ENCODE data around the gene KCNT2. TPM values are rescaled to one million over a fixed set of nuclear protein-coding genes. Genes with fewer than 3 reads are reported as not detected.
"Not testable (repeated sequence)": the region's sequence is repeated elsewhere in the genome, so short reads cannot be mapped to it uniquely, and the experiment has no call there.

The KCNT2 gene
- total RNA-seq, 1 donor from 2014 or later, result under 0.01 TPM

GRCh38 chr1:196515904-196516303 lies 92.3 kb downstream of the KCNT2 start:
- DNase-seq (ENCODE audit: low read depth in 2 of 2), result no peak

DNA sequence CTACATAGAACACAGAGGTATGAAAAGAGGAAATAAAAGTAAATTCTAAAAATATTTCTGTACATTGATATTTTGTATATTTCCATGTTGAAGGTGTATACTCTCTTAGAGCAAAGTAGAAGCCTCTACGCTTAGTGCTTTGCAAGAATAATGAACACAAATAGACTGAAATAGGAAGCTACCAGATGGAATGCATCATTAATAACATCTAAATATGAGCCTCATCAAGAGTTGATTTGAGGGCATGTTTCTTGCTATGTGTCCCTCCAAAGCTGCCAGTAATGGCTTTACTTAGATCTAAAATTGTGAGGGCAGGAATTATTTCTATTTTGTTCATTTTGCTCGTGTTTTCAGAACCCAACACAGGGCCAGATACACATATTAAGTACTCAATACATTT lies 94.4 kb downstream of the KCNT2 start:
- no peak for DNase-seq (ENCODE audit: low read depth in 2 of 2)

DNA sequence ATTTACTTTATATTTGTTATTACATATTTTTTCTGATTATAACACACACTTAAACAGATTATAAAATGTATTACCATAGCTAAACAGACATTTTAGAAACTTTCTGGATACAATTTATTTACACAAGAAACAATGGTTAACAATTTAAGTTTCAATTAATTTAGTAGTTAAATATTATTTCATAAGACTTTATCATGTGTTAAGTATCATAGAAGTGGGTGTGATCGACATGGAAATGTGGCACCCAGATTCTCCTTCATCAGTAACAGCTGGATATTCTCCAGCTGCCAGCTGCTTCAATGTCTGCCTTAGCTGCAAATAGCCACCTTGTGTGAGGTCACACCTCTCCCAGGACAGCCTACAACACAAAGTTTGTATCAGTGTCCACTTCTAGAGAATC lies 97.8 kb downstream of the KCNT2 start:
- DNase-seq (ENCODE audit: low read depth in 2 of 2), result no peak

DNA sequence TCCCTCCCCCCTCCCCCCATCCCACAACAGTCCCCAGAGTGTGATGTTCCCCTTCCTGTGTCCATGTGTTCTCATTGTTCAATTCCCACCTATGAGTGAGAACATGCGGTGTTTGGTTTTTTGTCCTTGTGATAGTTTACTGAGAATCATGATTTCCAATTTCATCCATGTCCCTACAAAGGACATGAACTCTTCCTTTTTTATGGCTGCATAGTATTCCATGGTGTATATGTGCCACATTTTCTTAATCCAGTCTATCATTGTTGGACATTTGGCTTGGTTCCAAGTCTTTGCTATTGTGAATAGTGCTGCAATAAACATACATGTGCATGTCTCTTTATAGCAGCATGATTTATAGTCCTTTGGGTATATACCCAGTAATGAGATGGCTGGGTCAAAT lies 104.0 kb downstream of the KCNT2 start:
- DNase-seq (ENCODE audit: low read depth in 2 of 2), result not testable (repeated sequence)

DNA sequence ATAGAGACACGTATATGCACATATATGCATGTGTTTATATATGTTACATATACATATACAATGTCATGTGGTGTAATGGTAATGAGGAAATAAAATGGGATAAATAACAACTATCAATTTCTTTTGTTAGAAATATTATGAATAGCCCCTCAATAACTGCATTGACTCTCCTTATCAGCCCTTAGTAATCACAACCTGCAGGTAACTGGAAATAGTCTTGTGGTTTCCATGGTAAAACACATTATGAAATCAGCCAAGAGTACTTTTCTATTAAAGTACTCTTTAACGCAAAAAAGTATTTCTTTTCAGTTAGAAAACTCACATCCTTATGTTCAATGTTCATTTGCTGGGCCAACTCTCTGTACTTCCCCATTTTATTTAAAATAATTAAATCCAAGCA lies 105.8 kb downstream of the KCNT2 start:
- no peak for DNase-seq (ENCODE audit: low read depth in 2 of 2)

GRCh38 chr1:196501760-196502428 lies 106.3 kb downstream of the KCNT2 start:
- DNase-seq (ENCODE audit: low read depth in 2 of 2), result no peak

DNA sequence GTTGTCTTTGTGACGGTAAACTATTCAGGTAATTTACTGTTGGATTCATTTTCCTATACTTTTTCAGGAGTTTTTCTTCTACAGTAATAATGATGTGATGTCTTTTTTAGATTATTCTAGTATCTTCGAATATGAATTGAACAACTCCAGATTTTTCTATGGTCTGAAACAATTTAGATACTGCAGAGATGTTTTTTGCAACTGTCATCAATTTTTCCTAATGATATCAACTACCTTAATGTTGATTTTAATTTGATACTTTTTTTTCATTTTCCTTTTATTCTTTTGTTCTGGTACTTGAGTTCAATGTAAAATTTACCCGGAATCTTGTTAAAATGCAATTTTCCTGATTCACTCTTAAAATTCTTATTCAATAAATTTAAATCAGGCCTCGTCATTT lies 110.4 kb downstream of the KCNT2 start:
- no peak for DNase-seq (ENCODE audit: low read depth in 2 of 2)

- DNase-seq (ENCODE audit: low read depth in 2 of 2), result no peak
Measured at GRCh38 chr1:196494766-196495165, 113.5 kb downstream of the KCNT2 start.

DNA sequence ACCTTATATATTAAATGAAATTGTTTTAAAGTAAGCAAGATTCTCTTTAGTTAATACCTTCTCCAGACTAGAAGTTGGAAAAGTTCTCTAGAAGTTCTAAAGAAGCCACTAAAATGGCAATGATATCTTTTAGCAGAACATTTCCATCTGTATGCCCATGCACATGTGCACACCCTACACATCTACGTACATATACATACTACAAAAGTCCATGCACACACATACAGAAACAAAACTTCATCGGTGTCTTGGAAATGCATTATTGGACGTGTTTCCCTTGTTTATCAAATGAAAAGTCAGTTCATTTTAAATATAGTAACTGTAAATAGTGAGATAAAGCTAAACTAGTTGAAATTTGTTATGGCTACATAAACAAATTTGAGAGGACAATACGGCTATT lies 114.4 kb downstream of the KCNT2 start:
- no peak for DNase-seq (ENCODE audit: low read depth in 2 of 2)

- DNase-seq (ENCODE audit: low read depth in 2 of 2), result no peak
Measured at GRCh38 chr1:196488579-196488978, 119.7 kb downstream of the KCNT2 start.

DNA sequence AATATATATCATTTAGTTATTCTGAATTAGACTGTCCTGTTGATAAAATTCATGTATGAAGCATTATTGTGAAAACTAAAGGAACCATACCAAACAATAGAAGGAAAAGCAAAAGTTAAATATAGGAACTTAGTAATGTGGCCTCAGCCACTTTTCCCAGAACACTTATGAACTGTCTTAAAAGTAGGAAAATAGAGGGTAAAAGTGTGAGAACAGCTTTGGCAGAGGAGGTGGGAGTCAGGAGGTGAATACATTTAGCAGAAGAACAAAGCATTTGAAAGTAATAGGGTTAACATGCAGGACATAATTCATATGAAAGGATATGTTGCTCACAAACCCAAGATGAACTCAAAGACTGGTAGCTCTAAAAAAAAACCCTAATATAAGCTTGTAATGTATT lies 121.9 kb downstream of the KCNT2 start:
- peak in 1 of 2 donors; percentile 86 for DNase-seq (ENCODE audit: low read depth in 2 of 2)

- DNase-seq (ENCODE audit: low read depth in 2 of 2), result no peak
Measured at GRCh38 chr1:196481616-196482015, 126.6 kb downstream of the KCNT2 start.

DNA sequence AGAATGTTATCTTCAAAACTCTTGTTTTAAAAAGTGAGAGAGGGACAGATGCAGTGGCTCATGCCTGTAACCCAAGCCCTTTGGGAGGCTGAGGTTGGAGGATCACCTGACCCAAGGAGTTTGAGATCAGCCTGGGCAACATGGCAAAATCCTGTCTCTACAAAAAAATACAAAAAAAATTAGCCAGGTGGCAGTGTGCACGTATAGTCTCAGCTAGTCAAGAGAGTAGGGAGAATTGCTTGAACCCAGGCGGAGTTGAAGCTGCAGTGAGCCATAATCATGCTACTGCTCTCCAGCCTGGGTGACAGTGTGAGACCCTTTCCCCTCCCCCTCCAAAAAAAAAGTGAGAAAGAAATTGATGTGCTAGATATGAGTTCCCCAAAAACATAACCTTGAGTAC lies 131.0 kb downstream of the KCNT2 start:
- DNase-seq (ENCODE audit: low read depth in 2 of 2), result no peak

DNA sequence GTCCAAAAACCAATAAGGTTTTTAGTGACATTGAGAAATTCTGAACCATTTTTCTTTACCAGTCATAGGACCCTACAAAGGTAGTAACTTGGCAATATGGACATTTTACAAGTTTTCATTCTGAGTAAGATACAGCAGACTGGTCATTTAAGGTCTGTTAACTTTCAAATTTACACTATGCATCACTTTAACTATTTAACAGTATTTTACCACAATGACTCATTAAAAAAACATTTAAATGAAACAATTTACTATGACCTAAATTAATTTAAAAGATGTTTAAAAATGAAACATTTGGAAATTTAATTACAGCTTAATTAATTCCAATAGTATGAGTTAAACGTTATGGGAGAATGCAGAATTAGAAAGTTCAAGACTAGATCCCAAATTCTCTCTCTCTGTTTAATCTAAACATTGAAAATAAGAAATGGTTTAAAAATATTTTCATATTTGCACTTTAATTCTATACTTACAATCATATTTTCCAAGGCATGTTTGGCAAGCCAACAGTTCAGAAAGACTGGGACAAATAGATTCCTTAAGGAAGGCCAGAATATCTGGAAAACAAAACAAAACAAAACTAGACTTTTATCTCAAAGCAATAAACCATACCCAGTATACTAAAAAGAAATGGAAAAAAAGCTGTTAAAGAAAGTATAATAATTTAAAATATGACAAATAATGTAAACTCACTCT lies 140.9 kb downstream of the KCNT2 start:
- DNase-seq (ENCODE audit: low read depth in 2 of 2), result no peak

- DNase-seq (ENCODE audit: low read depth in 2 of 2), result no peak
Measured at GRCh38 chr1:196466654-196467053, 141.6 kb downstream of the KCNT2 start.

- no peak for DNase-seq (ENCODE audit: low read depth in 2 of 2)
Measured at GRCh38 chr1:196466166-196466565, 142.1 kb downstream of the KCNT2 start.

DNA sequence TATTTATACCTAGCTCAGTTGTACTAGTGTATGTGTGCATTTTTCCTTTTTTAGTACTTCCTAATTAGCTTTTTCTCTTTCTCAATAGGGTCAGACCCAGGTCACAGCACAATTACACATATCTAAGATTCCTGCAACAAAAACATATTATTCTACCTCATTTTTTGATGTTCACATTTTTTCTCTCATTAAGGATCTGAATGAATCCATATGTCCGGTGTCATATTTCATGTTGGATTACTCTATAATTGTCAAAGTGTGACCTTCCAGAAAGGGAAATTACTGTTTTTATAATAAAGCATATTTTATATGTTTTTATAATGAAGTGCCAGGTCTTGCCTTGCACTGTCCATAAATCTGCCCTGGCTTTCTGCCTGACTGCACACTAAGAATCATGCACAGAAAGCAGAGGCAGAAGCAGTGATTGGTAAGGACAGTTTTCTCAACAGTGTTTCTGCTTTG lies 143.7 kb downstream of the KCNT2 start:
- DNase-seq (ENCODE audit: low read depth in 2 of 2), result no peak

DNA sequence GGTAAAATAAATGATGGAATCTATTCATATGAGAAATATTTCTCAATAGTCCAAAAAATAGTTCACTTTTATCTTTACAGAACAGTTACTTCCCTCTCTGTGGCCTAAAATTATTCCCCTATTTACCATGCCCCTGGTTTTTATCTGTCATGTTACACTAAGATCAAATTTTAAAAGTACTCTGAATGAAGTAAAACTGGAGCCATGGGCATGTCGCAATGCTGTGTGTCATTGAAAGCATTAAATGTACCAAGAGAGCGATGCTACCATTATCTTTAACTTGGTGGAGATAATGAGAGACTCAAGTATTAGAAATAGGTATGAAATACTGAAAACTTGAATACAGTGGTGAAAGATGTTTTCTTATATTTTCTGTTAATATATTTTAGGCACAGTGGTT lies 146.2 kb downstream of the KCNT2 start:
- DNase-seq (ENCODE audit: low read depth in 2 of 2), result no peak

- DNase-seq (ENCODE audit: low read depth in 2 of 2), result no peak
Measured at GRCh38 chr1:196461521-196461920, 146.7 kb downstream of the KCNT2 start.

- DNase-seq (ENCODE audit: low read depth in 2 of 2), result no peak
Measured at GRCh38 chr1:196459383-196459782, 148.9 kb downstream of the KCNT2 start.

GRCh38 chr1:196454792-196455191 lies 153.4 kb downstream of the KCNT2 start:
- DNase-seq (ENCODE audit: low read depth in 2 of 2), result no peak

DNA sequence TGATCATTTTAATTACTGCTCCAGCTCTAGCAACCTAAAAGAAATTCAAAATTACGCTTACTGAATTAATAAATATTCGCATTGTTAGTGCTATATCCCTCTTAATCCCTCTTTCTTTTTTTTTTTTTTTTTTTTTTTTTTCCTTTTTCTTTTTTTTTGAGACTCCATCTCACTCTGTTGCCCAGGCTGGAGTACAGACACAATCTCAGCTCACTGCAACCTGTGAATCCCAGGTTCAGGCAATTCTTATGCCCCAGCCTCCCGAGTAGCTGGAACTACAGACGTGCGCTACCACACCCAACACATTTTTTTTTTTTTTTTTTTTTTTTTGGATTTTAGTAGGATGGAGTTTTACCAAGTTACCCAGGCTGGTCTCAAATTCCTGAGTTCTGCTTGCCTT lies 157.1 kb downstream of the KCNT2 start:
- DNase-seq (ENCODE audit: low read depth in 2 of 2), result no peak

Measured in dermis microvascular lymphatic vessel endothelial cell (primary cell).